ENCODE measurements around the gene AFAP1L2. TPM values are rescaled to one million over a fixed set of nuclear protein-coding genes. Genes with fewer than 3 reads are reported as not detected.
A peak's percentile ranks its signal among the peaks of the same experiment; 100 is the strongest.

AFAP1L2 gene
- total RNA-seq, 1 donor from 2014 or later = 6.4 TPM

DNA sequence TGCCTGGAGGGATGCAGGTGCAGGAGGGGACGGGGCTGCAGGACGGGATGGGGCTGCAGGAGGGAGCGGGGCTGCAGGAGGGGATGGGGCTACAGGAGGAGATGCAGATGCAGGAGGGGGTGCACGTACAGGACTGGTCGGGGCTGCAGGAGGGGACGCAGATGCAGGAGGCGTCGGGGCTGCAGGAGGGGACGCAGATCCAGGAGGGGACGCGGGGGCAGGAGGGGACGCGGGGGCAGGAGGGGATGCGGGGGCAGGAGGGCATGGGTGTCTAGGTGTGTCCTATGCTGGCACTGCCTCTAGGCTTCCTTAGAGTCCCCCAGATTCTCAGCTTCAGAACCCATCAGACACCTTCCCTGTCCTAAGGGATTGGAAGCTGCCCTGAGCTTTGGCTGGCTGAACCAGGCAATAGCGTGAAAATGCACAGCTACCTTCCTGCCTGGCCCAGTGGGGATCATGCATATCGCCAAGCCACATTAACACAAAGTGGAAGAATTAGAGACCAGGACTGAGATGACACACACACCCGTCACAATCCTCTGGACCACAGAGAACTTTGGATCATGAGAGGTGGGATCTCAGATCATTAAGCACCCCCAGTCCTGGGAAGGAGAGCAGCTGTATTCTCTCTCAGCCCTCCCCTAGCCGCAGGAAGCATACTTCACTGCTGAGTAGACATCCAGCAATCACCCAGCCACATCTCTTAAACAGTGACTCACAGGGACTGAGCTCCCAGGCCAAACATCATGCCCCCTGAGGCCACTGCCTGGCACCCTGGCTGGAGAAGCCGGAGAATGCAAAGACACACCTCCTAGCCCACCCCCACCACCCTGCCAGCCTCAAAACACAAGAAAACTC lies 98.0 kb downstream of the AFAP1L2 start:
- H3K4me3 Mint-ChIP-seq = peak overlapping the region; percentile 73
- H3K36me3 Mint-ChIP-seq = no peaks in the 10 kb centered on the region
- H3K4me1 Mint-ChIP-seq (ENCODE audit: unreplicated experiment) = peaks cover 13% of the 10 kb centered on the region
- DNase-seq (ENCODE audit: extremely low spot score, unreplicated experiment) = no peak
- TF ChIP-seq, protein P1, sequence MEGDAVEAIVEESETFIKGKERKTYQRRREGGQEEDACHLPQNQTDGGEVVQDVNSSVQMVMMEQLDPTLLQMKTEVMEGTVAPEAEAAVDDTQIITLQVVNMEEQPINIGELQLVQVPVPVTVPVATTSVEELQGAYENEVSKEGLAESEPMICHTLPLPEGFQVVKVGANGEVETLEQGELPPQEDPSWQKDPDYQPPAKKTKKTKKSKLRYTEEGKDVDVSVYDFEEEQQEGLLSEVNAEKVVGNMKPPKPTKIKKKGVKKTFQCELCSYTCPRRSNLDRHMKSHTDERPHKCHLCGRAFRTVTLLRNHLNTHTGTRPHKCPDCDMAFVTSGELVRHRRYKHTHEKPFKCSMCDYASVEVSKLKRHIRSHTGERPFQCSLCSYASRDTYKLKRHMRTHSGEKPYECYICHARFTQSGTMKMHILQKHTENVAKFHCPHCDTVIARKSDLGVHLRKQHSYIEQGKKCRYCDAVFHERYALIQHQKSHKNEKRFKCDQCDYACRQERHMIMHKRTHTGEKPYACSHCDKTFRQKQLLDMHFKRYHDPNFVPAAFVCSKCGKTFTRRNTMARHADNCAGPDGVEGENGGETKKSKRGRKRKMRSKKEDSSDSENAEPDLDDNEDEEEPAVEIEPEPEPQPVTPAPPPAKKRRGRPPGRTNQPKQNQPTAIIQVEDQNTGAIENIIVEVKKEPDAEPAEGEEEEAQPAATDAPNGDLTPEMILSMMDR (conservative IDR thresholded peaks at IDR 0.05) = no peak
- no peaks in the 10 kb centered on the region for H3K9me3 Mint-ChIP-seq
- H3K27ac Mint-ChIP-seq = no peak overlapping the region
- H3K27me3 Mint-ChIP-seq = peaks cover 14% of the 10 kb centered on the region

- H3K4me1 Mint-ChIP-seq (ENCODE audit: unreplicated experiment) = peaks cover 13% of the 10 kb centered on the region
- no peaks in the 10 kb centered on the region for H3K9me3 Mint-ChIP-seq
- peak overlapping the region; percentile 90 for H3K4me3 Mint-ChIP-seq
Measured at GRCh38 chr10:114305521-114305925, 98.8 kb downstream of the AFAP1L2 start.

DNA sequence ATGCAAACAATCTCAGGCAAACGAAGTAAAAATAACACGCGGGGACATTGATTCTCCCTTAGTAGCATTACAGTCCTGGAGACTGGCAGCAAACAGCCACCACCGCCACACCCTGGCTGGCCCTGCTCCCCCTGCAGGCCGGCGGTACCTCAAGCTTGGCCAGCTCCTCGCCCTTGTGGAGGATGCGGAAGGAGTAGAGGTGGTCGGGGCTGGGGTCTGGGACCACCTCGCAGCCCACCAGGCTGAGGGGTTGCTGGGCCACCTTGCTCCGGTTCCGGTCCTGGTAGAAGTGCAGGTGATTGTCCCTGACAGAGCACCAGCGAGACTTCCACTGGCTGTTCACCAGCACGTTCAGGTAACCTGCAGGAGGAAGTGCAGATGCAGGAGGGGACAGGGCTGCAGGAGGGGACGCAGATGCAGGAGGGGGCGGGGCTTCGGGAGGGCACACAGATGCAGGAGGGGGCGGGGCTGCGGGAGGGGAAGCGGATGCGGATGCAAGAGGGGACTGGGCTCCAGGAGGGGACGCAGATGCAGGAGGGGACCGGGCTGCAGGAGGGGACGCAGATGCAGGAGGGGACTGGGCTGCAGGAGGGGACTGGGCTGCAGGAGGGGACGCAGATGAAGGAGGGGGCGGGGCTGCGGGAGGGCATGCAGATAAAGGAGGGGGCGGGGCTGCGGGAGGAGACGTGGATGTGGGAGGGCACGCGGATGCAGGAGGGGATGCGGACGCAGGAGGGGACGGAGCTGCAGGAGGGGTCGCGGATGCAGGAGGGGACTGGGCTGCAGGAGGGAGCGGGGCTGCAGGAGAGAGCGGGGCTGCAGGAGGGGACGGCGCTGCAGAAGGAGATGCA lies 99.5 kb downstream of the AFAP1L2 start:
- H3K9me3 Mint-ChIP-seq = no peaks in the 10 kb centered on the region
- peak overlapping the region; percentile 30 for H3K27ac Mint-ChIP-seq
- DNase-seq (ENCODE audit: extremely low spot score, unreplicated experiment) = no peak
- peaks cover 13% of the 10 kb centered on the region for H3K4me1 Mint-ChIP-seq (ENCODE audit: unreplicated experiment)
- peaks cover 14% of the 10 kb centered on the region for H3K27me3 Mint-ChIP-seq
- TF ChIP-seq, protein P1 (conservative IDR thresholded peaks at IDR 0.05) = peak; percentile 55
- H3K36me3 Mint-ChIP-seq = no peaks in the 10 kb centered on the region
- H3K4me3 Mint-ChIP-seq = peak overlapping the region; percentile 90

More at GRCh38 chr10:114305521-114305925, 98.8 kb downstream of the AFAP1L2 start:
- TF ChIP-seq, protein P1 (conservative IDR thresholded peaks at IDR 0.05) = no peak
- DNase-seq (ENCODE audit: extremely low spot score, unreplicated experiment) = no peak
- peaks cover 14% of the 10 kb centered on the region for H3K27me3 Mint-ChIP-seq
- H3K36me3 Mint-ChIP-seq = no peaks in the 10 kb centered on the region
- no peak overlapping the region for H3K27ac Mint-ChIP-seq

DNA sequence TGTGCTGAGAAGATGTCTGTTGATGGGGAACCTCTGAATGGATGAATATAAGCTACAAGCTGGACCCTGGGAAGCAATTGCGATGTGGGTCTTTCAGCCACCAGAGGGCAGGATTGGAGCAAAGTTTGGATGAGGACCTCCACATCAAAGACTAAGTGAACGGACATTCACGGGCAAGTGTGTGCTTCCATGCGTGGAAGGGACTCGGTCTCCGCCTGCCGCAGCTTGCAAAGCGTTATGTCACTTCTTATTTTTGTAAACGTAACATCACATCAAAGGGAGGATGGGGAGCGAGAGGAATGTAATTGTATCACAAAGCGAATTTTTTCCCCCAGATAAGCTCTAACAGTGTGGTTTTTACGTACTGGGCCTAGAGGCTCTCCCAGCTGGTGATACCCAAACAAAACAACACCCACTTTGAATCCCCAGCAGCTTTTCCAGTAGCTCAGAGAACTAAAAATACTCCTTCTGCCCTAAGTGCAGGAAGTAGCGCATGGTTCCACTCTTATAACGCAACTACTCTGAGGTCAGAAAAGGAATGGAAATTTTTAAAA lies 100.2 kb downstream of the AFAP1L2 start:
- no peaks in the 10 kb centered on the region for H3K9me3 Mint-ChIP-seq
- TF ChIP-seq, protein P1 (conservative IDR thresholded peaks at IDR 0.05) = peak; percentile 87
- peak overlapping the region; percentile 30 for H3K27ac Mint-ChIP-seq
- H3K36me3 Mint-ChIP-seq = no peaks in the 10 kb centered on the region
- H3K4me3 Mint-ChIP-seq = peak overlapping the region; percentile 90
- H3K4me1 Mint-ChIP-seq (ENCODE audit: unreplicated experiment) = peaks cover 13% of the 10 kb centered on the region
- DNase-seq (ENCODE audit: extremely low spot score, unreplicated experiment) = no peak
- H3K27me3 Mint-ChIP-seq = peaks cover 14% of the 10 kb centered on the region

DNA sequence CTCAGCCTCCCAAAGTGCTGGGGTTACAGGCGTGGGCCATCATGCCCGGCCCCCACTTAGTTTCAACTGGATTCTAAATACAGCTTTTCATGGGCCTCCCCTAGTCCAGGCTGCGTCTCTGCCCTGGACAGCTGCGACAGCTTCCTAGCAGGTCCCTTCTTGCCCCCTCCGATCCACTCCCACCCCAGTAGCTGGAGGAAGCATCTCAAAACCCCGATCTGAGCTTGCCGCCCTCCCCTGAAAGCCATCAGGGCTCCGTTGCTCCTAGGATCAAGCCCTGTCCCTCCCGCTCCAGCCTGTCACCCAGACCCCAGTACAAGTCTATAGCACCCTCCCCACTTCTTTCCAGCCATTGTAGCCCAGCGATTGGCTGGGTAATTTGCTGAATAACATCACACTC lies 100.7 kb downstream of the AFAP1L2 start:
- DNase-seq (ENCODE audit: extremely low spot score, unreplicated experiment) = no peak
- peaks cover 14% of the 10 kb centered on the region for H3K27me3 Mint-ChIP-seq
- H3K9me3 Mint-ChIP-seq = no peaks in the 10 kb centered on the region
- H3K27ac Mint-ChIP-seq = peak overlapping the region; percentile 30
- H3K4me3 Mint-ChIP-seq = peak overlapping the region; percentile 90
- peaks cover 13% of the 10 kb centered on the region for H3K4me1 Mint-ChIP-seq (ENCODE audit: unreplicated experiment)
- no peaks in the 10 kb centered on the region for H3K36me3 Mint-ChIP-seq
- TF ChIP-seq, protein P1 (conservative IDR thresholded peaks at IDR 0.05) = no peak
